ENCODE measurements around the gene SLC49A3. TPM values are rescaled to one million over a fixed set of nuclear protein-coding genes. Genes with fewer than 3 reads are reported as not detected.

The SLC49A3 gene
- polyA plus RNA-seq, 3 donors: 9.5 to 29.8 (median 11.1) TPM

DNA sequence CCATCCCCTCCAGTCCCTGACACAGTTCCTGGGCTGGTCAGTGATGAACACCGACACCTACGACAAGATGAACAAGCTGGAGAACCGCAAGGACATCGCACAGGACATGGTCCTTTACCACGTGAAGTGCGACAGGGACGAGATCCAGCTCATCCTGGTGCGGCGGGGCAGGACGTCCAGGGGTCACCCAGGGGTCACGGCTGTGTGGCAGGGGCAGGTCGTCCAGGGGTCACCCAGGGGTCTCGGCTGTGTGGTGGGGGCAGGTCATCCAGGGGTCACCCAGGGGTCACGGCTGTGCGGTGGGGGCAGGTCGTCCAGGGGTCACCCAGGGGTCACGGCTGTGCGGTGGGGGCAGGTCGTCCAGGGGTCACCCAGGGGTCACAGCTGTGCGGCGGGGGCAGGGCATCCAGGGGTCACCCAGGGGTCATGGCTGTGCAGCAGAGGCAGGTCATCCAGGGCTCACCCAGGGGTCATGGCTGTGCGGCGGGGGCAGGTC lies 31.6 kb downstream of the SLC49A3 start:
- Mint-ChIP-seq H3K36me3 (no peaks in the 10 kb centered on the region), H3K4me3 (no peak overlapping the region), H3K4me1 (no peaks in the 10 kb centered on the region), H3K9me3 (peaks cover 0 to 19% (median 14%) of the 10 kb centered on the region in 7 donors), H3K27ac (no peak overlapping the region), H3K27me3 (ENCODE audit: low read depth in 3 of 3) (peaks cover 3 to 4% (median 3%) of the 10 kb centered on the region in 3 donors)
- WGBS (ENCODE audit: insufficient coverage): 89% methylated on average over 23 of the region's 23 CpGs
- H3K4me3 ChIP-seq (replicated peaks in 1 of 3; ENCODE audit: low read depth in 2 of 3, low read length in 3 of 3): no peak overlapping the region
- H3K79me2 ChIP-seq (ENCODE audit: insufficient read depth, low read length): no peaks in the 10 kb centered on the region
- intact Hi-C loops (cut with micrococcal nuclease): no loop called here
- no peak overlapping the region for H2AFZ ChIP-seq (ENCODE audit: insufficient read depth, low read depth, low read length, poor library complexity, severe bottlenecking)
- H3K4me2 ChIP-seq (replicated peaks; ENCODE audit: extremely low read depth, low read length, poor library complexity, severe bottlenecking): no peak overlapping the region
- H3K27me3 ChIP-seq (ENCODE audit: control insufficient read depth in 2 of 2, insufficient read depth in 2 of 2, low read length in 2 of 2): no peaks in the 10 kb centered on the region
- no peak overlapping the region for H3K27ac ChIP-seq (ENCODE audit: low read depth in 1 of 2, low read length in 2 of 2)
- TF ChIP-seq CTCF (IDR thresholded peaks at IDR 0.05): no peak
- no peaks in the 10 kb centered on the region for H3K4me1 ChIP-seq (ENCODE audit: control insufficient read depth in 1 of 2, insufficient read depth in 2 of 2, low read length in 2 of 2)
- DNase-seq: no peak
- no peaks in the 10 kb centered on the region for H3K36me3 ChIP-seq (replicated peaks in 1 of 2; ENCODE audit: control insufficient read depth in 1 of 2, insufficient read depth in 2 of 2, low read length in 2 of 2)
- H4K20me1 ChIP-seq (ENCODE audit: insufficient read depth, low read length): no peaks in the 10 kb centered on the region
- peaks cover 0 to 9% of the 10 kb centered on the region in 2 donors for H3K9me3 ChIP-seq (replicated peaks in 1 of 2; ENCODE audit: control insufficient read depth in 1 of 2, insufficient read depth in 1 of 2, low read length in 2 of 2)
- H3K9ac ChIP-seq (ENCODE audit: insufficient read depth, low read length, poor library complexity, severe bottlenecking): no peak overlapping the region

- Histone ChIP-seq H3K79me2 (ENCODE audit: insufficient read depth, low read length) (no peaks in the 10 kb centered on the region), H3K4me3 (replicated peaks in 1 of 3; ENCODE audit: low read depth in 2 of 3, low read length in 3 of 3) (no peak overlapping the region), H3K4me1 (ENCODE audit: control insufficient read depth in 1 of 2, insufficient read depth in 2 of 2, low read length in 2 of 2) (no peaks in the 10 kb centered on the region), H3K27me3 (ENCODE audit: control insufficient read depth in 2 of 2, insufficient read depth in 2 of 2, low read length in 2 of 2) (peaks cover 0 to 3% of the 10 kb centered on the region in 2 donors), H3K9ac (ENCODE audit: insufficient read depth, low read length, poor library complexity, severe bottlenecking) (no peak overlapping the region), H4K20me1 (ENCODE audit: insufficient read depth, low read length) (no peaks in the 10 kb centered on the region), H3K27ac (ENCODE audit: low read depth in 1 of 2, low read length in 2 of 2) (no peak overlapping the region), H2AFZ (ENCODE audit: insufficient read depth, low read depth, low read length, poor library complexity, severe bottlenecking) (no peak overlapping the region), H3K9me3 (replicated peaks in 1 of 2; ENCODE audit: control insufficient read depth in 1 of 2, insufficient read depth in 1 of 2, low read length in 2 of 2) (peaks cover 0 to 9% of the 10 kb centered on the region in 2 donors), H3K36me3 (replicated peaks in 1 of 2; ENCODE audit: control insufficient read depth in 1 of 2, insufficient read depth in 2 of 2, low read length in 2 of 2) (no peaks in the 10 kb centered on the region), H3K4me2 (replicated peaks; ENCODE audit: extremely low read depth, low read length, poor library complexity, severe bottlenecking) (no peak overlapping the region)
- Mint-ChIP-seq H3K27ac (no peak overlapping the region), H3K9me3 (peaks cover 2 to 17% (median 13%) of the 10 kb centered on the region in 7 donors), H3K4me3 (no peak overlapping the region), H3K27me3 (ENCODE audit: low read depth in 3 of 3) (peaks cover 7 to 9% (median 8%) of the 10 kb centered on the region in 3 donors), H3K4me1 (no peaks in the 10 kb centered on the region), H3K36me3 (no peaks in the 10 kb centered on the region)
- 83% methylated on average over 39 of the region's 58 CpGs for WGBS (ENCODE audit: insufficient coverage)
- intact Hi-C loops (cut with micrococcal nuclease): no loop called here
- DNase-seq: no peak
- TF ChIP-seq CTCF (IDR thresholded peaks at IDR 0.05): no peak
Measured at GRCh38 chr4:656436-657337, 32.3 kb downstream of the SLC49A3 start.
